OCI-LY7 (cell line): Measurements from ENCODE around the gene ENOX2.

Experiments
- CTCF ChIP-seq: fragments of 200-600 bp; sonication (generic); conservative IDR thresholded peaks from 2 replicates; pipeline ENCODE4 v1.5.1; 2014; ENCODE audit warnings: mild to moderate bottlenecking, antibody characterized with exemption, low read length, moderate library complexity, mixed read lengths
- EZH2phosphoT487 ChIP-seq: fragments of 200-600 bp; sonication (generic); IDR thresholded peaks from 2 replicates; pipeline ENCODE4 v1.6.1; 2018; ENCODE audit warnings: low read depth, borderline replicate concordance, mild to moderate bottlenecking, mixed run types, antibody characterized with exemption, low read length, moderate library complexity, mixed read lengths

GRCh38 chrX:130637591-130637990 lies 265.4 kb downstream of the ENOX2 start:
- TF ChIP-seq CTCF (no peak), EZH2phosphoT487 (no peak)
